GM23338 (cell line): ENCODE measurements around the gene DCAF12. TPM values are rescaled to one million over a fixed set of nuclear protein-coding genes. Genes with fewer than 3 reads are reported as not detected.

Source experiments
- ATAC-seq: fragments of 200-7000 bp; cut with Tn5 transposase; 3 replicates; pipeline ENCODE4 v1.9.1; 2020
- DNase-seq: peaks from one replicate; pipeline ENCODE4 v3.0.0-alpha.2; 2015; ENCODE audit warnings: low spot score
- H2AFZ ChIP-seq: fragments of 200-600 bp; sonication (generic); 2 replicates; pipeline ENCODE4 v1.8.0; 2016; ENCODE audit warnings: antibody characterized with exemption, mild to moderate bottlenecking, moderate library complexity
- H3F3A ChIP-seq: fragments of 200-600 bp; sonication (generic); replicated peaks from 2 replicates; pipeline ENCODE4 v1.8.0; 2017; ENCODE audit warnings: antibody characterized with exemption, mixed run types, low read depth
- H3K27ac ChIP-seq: fragments of 200-600 bp; sonication (generic); 2 replicates; pipeline ENCODE4 v1.6.1; 2016; ENCODE audit warnings: low read depth
- H3K27me3 ChIP-seq: fragments of 200-600 bp; sonication (generic); 2 replicates; pipeline ENCODE4 v1.8.0; 2016; ENCODE audit warnings: mild to moderate bottlenecking, mixed run types, moderate library complexity; ENCODE audit not compliant: insufficient read depth
- H3K36me3 ChIP-seq: fragments of 200-600 bp; sonication (generic); 2 replicates; pipeline ENCODE4 v1.8.0; 2016; ENCODE audit warnings: mild to moderate bottlenecking; ENCODE audit not compliant: insufficient read depth
- H3K4me1 ChIP-seq: fragments of 200-600 bp; sonication (generic); 2 replicates; pipeline ENCODE4 v1.8.0; 2016; ENCODE audit warnings: mild to moderate bottlenecking, moderate library complexity; ENCODE audit not compliant: insufficient read depth
- H3K4me2 ChIP-seq: fragments of 200-600 bp; sonication (generic); 2 replicates; pipeline ENCODE4 v1.7.1; 2017; ENCODE audit warnings: mixed run types
- H3K4me3 ChIP-seq: fragments of 200-600 bp; sonication (generic); 2 replicates; pipeline ENCODE4 v1.6.1; 2016; ENCODE audit warnings: mixed run types
- H3K79me2 ChIP-seq: fragments of 200-600 bp; sonication (generic); replicated peaks from 2 replicates; pipeline ENCODE4 v1.8.0; 2017; ENCODE audit warnings: mild to moderate bottlenecking; ENCODE audit not compliant: insufficient read depth
- H3K9me2 ChIP-seq: fragments of 200-600 bp; sonication (generic); 2 replicates; pipeline ENCODE4 v1.8.0; 2017; ENCODE audit not compliant: insufficient read depth
- H4K20me1 ChIP-seq: fragments of 200-600 bp; sonication (generic); replicated peaks from 2 replicates; pipeline ENCODE4 v1.8.0; 2017; ENCODE audit warnings: mild to moderate bottlenecking; ENCODE audit not compliant: insufficient read depth
- H3K27ac Mint-ChIP-seq: 2 replicates; pipeline ENCODE4 v1.8.0; 2020; ENCODE audit warnings: inconsistent platforms, mild to moderate bottlenecking, moderate library complexity, mixed read lengths
- H3K27me3 Mint-ChIP-seq: 3 replicates; pipeline ENCODE4 v1.8.0; 2022; ENCODE audit warnings: low read depth, mild to moderate bottlenecking, moderate library complexity, mixed read lengths, inconsistent platforms; ENCODE audit not compliant: insufficient read depth, poor library complexity
- H3K36me3 Mint-ChIP-seq: 3 replicates; pipeline ENCODE4 v1.8.0; 2021; ENCODE audit warnings: low read depth, mild to moderate bottlenecking, inconsistent platforms, moderate library complexity, mixed read lengths
- H3K4me1 Mint-ChIP-seq: 3 replicates; pipeline ENCODE4 v1.8.0; 2020; ENCODE audit warnings: mild to moderate bottlenecking, inconsistent platforms, mixed read lengths
- H3K4me3 Mint-ChIP-seq: 3 replicates; pipeline ENCODE4 v1.8.0; 2021; ENCODE audit warnings: moderate library complexity, mild to moderate bottlenecking, inconsistent platforms, mixed read lengths
- H3K9me3 Mint-ChIP-seq: 3 replicates; pipeline ENCODE4 v1.8.0; 2020; ENCODE audit warnings: moderate library complexity, mild to moderate bottlenecking, inconsistent platforms, mixed read lengths
- CREB1 ChIP-seq: fragments of 250-450 bp; sonication (Bioruptor Pico); IDR thresholded peaks from 2 replicates; pipeline ENCODE4 v1.5.0; 2020; ENCODE audit warnings: low read depth, mild to moderate bottlenecking, moderate library complexity
- CTCF ChIP-seq, 2 experiments: fragments of 200-600 bp in 1 of 2; sonication (generic) in 1 of 2; conservative IDR thresholded peaks; 2 replicates each; pipeline versions ENCODE4 v1.5.1 to v1.6.1; 2016 to 2017; ENCODE audit warnings: antibody characterized with exemption in 2 of 2, low read depth in 2 of 2, mild to moderate bottlenecking in 2 of 2, moderate library complexity in 1 of 2
- ETS1 ChIP-seq: IDR thresholded peaks from 2 replicates; pipeline ENCODE4 v1.6.1; 2016; ENCODE audit warnings: antibody characterized with exemption
- EZH2 ChIP-seq: fragments of 200-600 bp; sonication (generic); IDR thresholded peaks from one replicate; pipeline ENCODE4 v1.8.0; 2017; ENCODE audit warnings: antibody characterized with exemption, mild to moderate bottlenecking, low read depth; ENCODE audit not compliant: unreplicated experiment
- EZH2phosphoT487 ChIP-seq: fragments of 200-600 bp; sonication (generic); IDR thresholded peaks from one replicate; pipeline ENCODE4 v1.8.1; 2018; ENCODE audit warnings: antibody characterized with exemption; ENCODE audit not compliant: unreplicated experiment
- JUNB ChIP-seq: IDR thresholded peaks from one replicate; pipeline ENCODE4 v1.6.1; 2016; ENCODE audit warnings: antibody characterized with exemption; ENCODE audit not compliant: unreplicated experiment
- NANOG ChIP-seq: IDR thresholded peaks from 2 replicates; pipeline ENCODE4 v1.6.1; 2016; ENCODE audit warnings: antibody characterized with exemption, borderline replicate concordance
- POLR2AphosphoS5 ChIP-seq: IDR thresholded peaks from 2 replicates; pipeline ENCODE4 v1.6.1; 2016; ENCODE audit warnings: antibody characterized with exemption, low read depth
- REST ChIP-seq: IDR thresholded peaks from one replicate; pipeline ENCODE4 v1.6.1; 2018; ENCODE audit warnings: antibody characterized with exemption; ENCODE audit not compliant: unreplicated experiment
- STAT1 ChIP-seq: IDR thresholded peaks from one replicate; pipeline ENCODE4 v1.6.1; 2016; ENCODE audit warnings: antibody characterized with exemption; ENCODE audit not compliant: unreplicated experiment
- ZNF114 ChIP-seq: fragments of 250-450 bp; sonication (Bioruptor Pico); IDR thresholded peaks from 2 replicates; pipeline ENCODE4 v1.5.0; 2020; ENCODE audit warnings: mild to moderate bottlenecking, moderate library complexity
- ZNF331 ChIP-seq: fragments of 250-450 bp; sonication (Bioruptor Pico); IDR thresholded peaks from 2 replicates; pipeline ENCODE4 v1.5.0; 2020; ENCODE audit warnings: low read depth, mild to moderate bottlenecking, moderate library complexity
- ZNF462 ChIP-seq: fragments of 250-450 bp; sonication (Bioruptor Pico); IDR thresholded peaks from 2 replicates; pipeline ENCODE4 v1.5.0; 2020; ENCODE audit warnings: mild to moderate bottlenecking, moderate library complexity
- polyA plus RNA-seq: library from polyadenylated mRNA; unstranded; fragments of >200 nt; fragmentation: Nextera tagmentation; extraction: Ambion mirVana; gene quantifications from 2 replicates; pipeline ENCODE4 v1.2.1, GENCODE V29; 2016
- total RNA-seq: library from RNA; depleted of rRNA; stranded (reverse); fragments of >200 nt; shearing (Covaris generic); gene quantifications from 2 replicates; pipeline ENCODE4 v1.2.3, GENCODE V29; 2014

DCAF12 gene
- total and polyA plus RNA-seq, 2 experiments from 2014 or later, result 9.5 to 20.7 TPM

GRCh38 chr9:34119713-34120112 is 6.8 kb downstream of the DCAF12 start:
- peaks cover 3% of the 10 kb centered on the region for H3K4me1 Mint-ChIP-seq
- H3K4me3 ChIP-seq, result no peak overlapping the region
- peaks cover 61% of the 10 kb centered on the region for H3K36me3 Mint-ChIP-seq
- H3K79me2 ChIP-seq, result peaks cover 84% of the 10 kb centered on the region
- no peak for ATAC-seq
- no peak overlapping the region for H3K4me3 Mint-ChIP-seq
- DNase-seq, result no peak
- TF ChIP-seq CREB1 (CRISPR knock-in tag), result no peak
- TF ChIP-seq JUNB, result no peak
- no peak for TF ChIP-seq EZH2phosphoT487
- no peak for TF ChIP-seq ETS1
- TF ChIP-seq STAT1, result no peak
- TF ChIP-seq EZH2, result no peak
- TF ChIP-seq NANOG, result no peak
- no peak for TF ChIP-seq CTCF (conservative IDR thresholded peaks at IDR 0.05; ENCODE audit: low read depth in 2 of 2)
- TF ChIP-seq ZNF114 (CRISPR knock-in tag), result no peak
- TF ChIP-seq REST, result no peak
- TF ChIP-seq ZNF331 (CRISPR knock-in tag), result no peak
- TF ChIP-seq ZNF462 (CRISPR knock-in tag), result no peak
- no peak for TF ChIP-seq POLR2AphosphoS5
- no peaks in the 10 kb centered on the region for H3K9me2 ChIP-seq
- no peaks in the 10 kb centered on the region; the same call in 1 of the 2 replicates for H3F3A ChIP-seq
- no peak overlapping the region for H3K27ac ChIP-seq
- no peak overlapping the region for H2AFZ ChIP-seq
- H3K27ac Mint-ChIP-seq, result no peak overlapping the region
- H3K27me3 Mint-ChIP-seq, result no peaks in the 10 kb centered on the region
- H3K9me3 Mint-ChIP-seq, result no peaks in the 10 kb centered on the region
- peaks cover 35% of the 10 kb centered on the region for H4K20me1 ChIP-seq
- H3K27me3 ChIP-seq, result no peaks in the 10 kb centered on the region
- H3K4me2 ChIP-seq, result no peak overlapping the region
- peaks cover 2% of the 10 kb centered on the region; the same call in 1 of the 2 replicates for H3K4me1 ChIP-seq
- peaks cover 14% of the 10 kb centered on the region; the same call in 1 of the 2 replicates for H3K36me3 ChIP-seq
